C4-2B (cell line): ENCODE data around the gene CEACAM18.

Experiments
- H3K27ac ChIP-seq: fragments of 450-650 bp; 2 replicates; pipeline ENCODE4 v1.5.1; 2017
- CTCF ChIP-seq: fragments of 450-650 bp; conservative IDR thresholded peaks from 2 replicates; pipeline ENCODE4 v1.5.1; 2017; ENCODE audit warnings: mild to moderate bottlenecking
- ZFX ChIP-seq: fragments of 450-650 bp; IDR thresholded peaks from 2 replicates; pipeline ENCODE4 v1.6.1; 2017

CEACAM18 gene

GRCh38 chr19:51478381-51479234, at the start of gene CEACAM18:
Gene CEACAM18 (plus strand): TSS chr19:51478539.
- TF ChIP-seq CTCF (no peak), ZFX (no peak)
- no peak within 1 kb of the TSS for H3K27ac ChIP-seq

- H3K27ac ChIP-seq, result no peak overlapping the region
Measured at GRCh38 chr19:51430221-51430620, 48.1 kb upstream of the CEACAM18 start.

DNA sequence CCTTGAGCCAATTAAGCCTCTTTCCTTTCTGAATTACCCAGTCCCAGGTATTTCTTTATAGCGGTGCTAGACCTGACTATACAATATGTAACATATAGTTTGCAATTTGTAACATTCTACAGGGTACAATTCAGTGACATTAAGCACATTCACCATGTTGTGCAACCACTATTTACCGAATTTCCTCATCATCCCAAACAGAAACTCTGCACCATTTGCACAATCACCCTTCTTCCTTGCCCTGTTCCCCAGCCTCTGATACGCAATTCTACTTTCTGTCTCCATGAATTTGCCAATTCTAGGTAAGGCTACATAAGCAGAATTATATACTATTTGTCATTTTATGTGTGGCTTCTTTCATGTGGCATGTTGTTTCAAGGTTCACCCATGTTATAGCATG, 47.2 kb upstream of the CEACAM18 start:
- TF ChIP-seq CTCF (no peak), ZFX (no peak)
- H3K27ac ChIP-seq, result no peak overlapping the region

More at GRCh38 chr19:51430221-51430620, 48.1 kb upstream of the CEACAM18 start:
- TF ChIP-seq ZFX (no peak), CTCF (no peak)

DNA sequence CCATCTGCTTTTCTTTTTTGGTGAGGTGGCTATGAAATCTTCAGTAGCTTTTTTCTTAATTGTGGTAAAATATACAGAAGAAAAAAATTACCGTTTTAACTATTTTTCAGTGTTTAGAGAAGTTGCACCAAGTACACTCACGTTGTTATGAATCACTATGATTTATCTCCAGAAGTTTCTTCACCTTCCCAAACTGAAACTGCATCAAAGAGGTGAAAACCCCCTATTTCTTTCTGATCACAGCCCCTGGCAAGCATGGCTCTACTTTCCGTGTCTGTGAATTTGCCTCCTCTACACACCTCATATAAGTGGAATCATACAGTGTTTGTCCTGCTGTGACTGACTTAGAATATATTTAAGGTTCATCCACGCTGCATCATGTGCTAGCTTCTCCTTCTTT, 45.3 kb upstream of the CEACAM18 start:
- no peak for TF ChIP-seq ZFX
- TF ChIP-seq CTCF, result no peak
- H3K27ac ChIP-seq, result no peak overlapping the region

DNA sequence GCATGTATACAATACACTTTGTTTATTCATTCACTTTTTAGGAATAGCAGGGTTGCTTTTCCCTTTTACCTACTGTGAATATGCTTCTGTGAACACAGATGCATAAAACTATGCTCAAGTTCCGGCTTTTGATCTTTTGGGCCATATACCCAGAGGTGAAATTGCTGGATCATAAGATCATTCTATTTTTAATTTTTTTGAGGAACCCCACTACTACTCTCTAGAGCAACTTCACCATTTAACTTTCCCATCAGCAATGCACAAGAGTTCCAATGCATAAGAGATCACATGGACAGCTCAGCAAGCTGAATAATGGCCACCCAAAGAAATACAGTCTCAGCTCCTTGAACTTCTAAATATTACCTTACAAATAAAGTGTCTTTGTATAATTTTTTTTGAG, 43.9 kb upstream of the CEACAM18 start:
- TF ChIP-seq CTCF (no peak), ZFX (no peak)
- no peak overlapping the region for H3K27ac ChIP-seq

DNA sequence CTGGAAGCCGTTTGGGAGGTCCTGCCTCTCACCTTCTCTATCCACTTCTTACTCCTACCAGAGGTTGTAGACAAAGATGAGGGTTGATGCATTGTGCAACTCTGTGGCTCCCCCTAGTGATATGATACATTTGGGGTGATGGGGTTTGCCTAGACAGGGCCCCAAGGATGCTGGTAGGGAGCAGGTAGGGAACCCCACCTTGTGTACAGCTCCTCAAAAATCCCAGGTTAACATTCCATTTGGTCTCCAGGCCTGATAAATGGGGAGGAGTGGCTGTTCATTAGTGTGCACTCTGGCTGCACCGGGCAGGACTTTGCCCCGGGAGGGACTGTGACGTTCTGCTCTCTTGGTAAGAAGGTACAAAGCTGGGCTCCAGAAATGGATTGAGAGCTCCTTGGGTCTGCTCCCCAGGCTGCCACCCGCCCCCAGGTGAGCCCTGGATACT, 39.3 kb upstream of the CEACAM18 start:
- H3K27ac ChIP-seq, result no peak overlapping the region
- TF ChIP-seq ZFX (no peak), CTCF (no peak)

DNA sequence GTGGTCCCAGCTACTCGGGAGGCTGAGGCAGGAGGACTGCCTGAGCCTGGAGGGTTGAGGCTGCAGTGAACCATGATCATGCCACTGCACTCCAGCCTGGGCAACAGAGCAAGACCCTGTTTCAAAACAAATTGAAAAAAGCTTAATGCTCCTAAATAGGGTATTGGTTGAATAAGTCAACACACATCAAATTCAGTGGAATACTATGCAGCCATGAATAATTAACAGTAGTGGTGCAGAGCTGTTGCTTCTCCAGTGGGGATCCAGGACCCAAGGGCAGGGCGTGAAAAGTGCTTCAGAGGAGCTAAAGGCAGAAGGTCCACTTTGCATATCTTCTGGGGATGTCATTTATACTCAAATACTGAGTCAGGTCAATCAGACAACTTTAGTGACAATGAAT, 38.3 kb upstream of the CEACAM18 start:
- TF ChIP-seq ZFX, result no peak
- no peak for TF ChIP-seq CTCF
- H3K27ac ChIP-seq, result no peak overlapping the region
